PFSK-1 (cell line): ENCODE data around the gene PPP4R2.

Experiments used
- FOXP2 ChIP-seq: optimal IDR thresholded peaks from 2 replicates; pipeline ENCODE3; 2011; ENCODE audit warnings: borderline replicate concordance, control low read depth, inconsistent platforms; ENCODE audit not compliant: insufficient read depth; ENCODE audit errors: extremely low read length, extremely low read depth
- POLR2AphosphoS5 ChIP-seq: IDR thresholded peaks from 2 replicates; pipeline ENCODE4 v1.6.1; 2012; ENCODE audit warnings: low read depth, mild to moderate bottlenecking, control low read depth, low read length, moderate library complexity
- SIN3A ChIP-seq: IDR thresholded peaks from 2 replicates; pipeline ENCODE4 v1.6.1; 2012; ENCODE audit warnings: mild to moderate bottlenecking, low read length, moderate library complexity, borderline replicate concordance; ENCODE audit not compliant: insufficient read depth
- TAF1 ChIP-seq: IDR thresholded peaks from 2 replicates; pipeline ENCODE4 v1.6.1; 2012; ENCODE audit warnings: low read length, control low read depth, borderline replicate concordance; ENCODE audit not compliant: insufficient read depth
- TF ChIP-seq, protein P1 (sequence below), 2 experiments: IDR thresholded peaks; 2 replicates each; pipeline versions ENCODE4 v1.6.1 to v1.8.0; 2011 to 2012; ENCODE audit warnings: low read depth in 2 of 2, low read length in 2 of 2, control low read depth in 1 of 2, inconsistent platforms in 1 of 2, mild to moderate bottlenecking in 1 of 2, moderate library complexity in 1 of 2; ENCODE audit not compliant: insufficient read depth in 1 of 2

DNA sequence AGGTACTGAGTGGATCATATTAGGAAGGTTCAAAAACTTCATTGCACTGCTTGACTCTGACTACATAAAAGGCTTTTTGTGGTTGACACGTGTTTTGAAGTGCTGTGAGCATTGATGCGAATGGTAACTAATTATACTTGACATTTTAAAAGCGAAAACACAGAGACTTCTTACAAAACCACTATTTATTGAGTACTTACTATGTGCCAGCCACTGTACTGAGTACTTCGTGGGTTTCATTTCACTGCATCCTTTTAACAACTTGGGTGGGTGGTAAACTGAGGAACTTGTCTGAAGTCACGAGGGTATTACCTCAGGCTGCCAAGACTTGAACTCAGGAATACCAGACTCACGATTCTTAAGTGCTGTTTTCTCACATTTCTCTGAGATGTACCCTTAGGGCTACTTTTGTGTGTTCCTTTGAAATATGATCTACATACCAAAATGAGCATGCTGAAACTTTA lies 45.3 kb upstream of the PPP4R2 start:
- no peak for TF ChIP-seq TAF1
- TF ChIP-seq POLR2AphosphoS5 = no peak
- no peak for TF ChIP-seq FOXP2
- TF ChIP-seq SIN3A = no peak
- TF ChIP-seq, protein P1, sequence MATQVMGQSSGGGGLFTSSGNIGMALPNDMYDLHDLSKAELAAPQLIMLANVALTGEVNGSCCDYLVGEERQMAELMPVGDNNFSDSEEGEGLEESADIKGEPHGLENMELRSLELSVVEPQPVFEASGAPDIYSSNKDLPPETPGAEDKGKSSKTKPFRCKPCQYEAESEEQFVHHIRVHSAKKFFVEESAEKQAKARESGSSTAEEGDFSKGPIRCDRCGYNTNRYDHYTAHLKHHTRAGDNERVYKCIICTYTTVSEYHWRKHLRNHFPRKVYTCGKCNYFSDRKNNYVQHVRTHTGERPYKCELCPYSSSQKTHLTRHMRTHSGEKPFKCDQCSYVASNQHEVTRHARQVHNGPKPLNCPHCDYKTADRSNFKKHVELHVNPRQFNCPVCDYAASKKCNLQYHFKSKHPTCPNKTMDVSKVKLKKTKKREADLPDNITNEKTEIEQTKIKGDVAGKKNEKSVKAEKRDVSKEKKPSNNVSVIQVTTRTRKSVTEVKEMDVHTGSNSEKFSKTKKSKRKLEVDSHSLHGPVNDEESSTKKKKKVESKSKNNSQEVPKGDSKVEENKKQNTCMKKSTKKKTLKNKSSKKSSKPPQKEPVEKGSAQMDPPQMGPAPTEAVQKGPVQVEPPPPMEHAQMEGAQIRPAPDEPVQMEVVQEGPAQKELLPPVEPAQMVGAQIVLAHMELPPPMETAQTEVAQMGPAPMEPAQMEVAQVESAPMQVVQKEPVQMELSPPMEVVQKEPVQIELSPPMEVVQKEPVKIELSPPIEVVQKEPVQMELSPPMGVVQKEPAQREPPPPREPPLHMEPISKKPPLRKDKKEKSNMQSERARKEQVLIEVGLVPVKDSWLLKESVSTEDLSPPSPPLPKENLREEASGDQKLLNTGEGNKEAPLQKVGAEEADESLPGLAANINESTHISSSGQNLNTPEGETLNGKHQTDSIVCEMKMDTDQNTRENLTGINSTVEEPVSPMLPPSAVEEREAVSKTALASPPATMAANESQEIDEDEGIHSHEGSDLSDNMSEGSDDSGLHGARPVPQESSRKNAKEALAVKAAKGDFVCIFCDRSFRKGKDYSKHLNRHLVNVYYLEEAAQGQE (IDR thresholded peaks at IDR 0.05; ENCODE audit: insufficient read depth in 1 of 2, low read depth in 2 of 2, low read length in 2 of 2) = no peak
